ENCODE results near the gene MAGT1.

The MAGT1 gene

GRCh38 chrX:77820091-77820727 is 75.0 kb downstream of the MAGT1 start:
- Histone ChIP-seq H3K4me1 (ENCODE audit: control insufficient read depth, insufficient read depth, low read length) (peaks cover 2% of the 10 kb centered on the region), H3K9ac (ENCODE audit: low read depth, low read length) (no peak overlapping the region), H3K36me3 (ENCODE audit: control insufficient read depth, insufficient read depth, low read length) (no peaks in the 10 kb centered on the region), H3K4me3 (ENCODE audit: low read depth, low read length) (no peak overlapping the region), H3K9me3 (ENCODE audit: control insufficient read depth, insufficient read depth, low read length) (no peaks in the 10 kb centered on the region), H3K27me3 (ENCODE audit: control insufficient read depth, insufficient read depth, low read length) (no peaks in the 10 kb centered on the region)

GRCh38 chrX:77814210-77814609 is 81.0 kb downstream of the MAGT1 start:
- H3K4me3 ChIP-seq (ENCODE audit: low read depth, low read length): no peak overlapping the region
- H3K9ac ChIP-seq (ENCODE audit: low read depth, low read length): no peak overlapping the region
- no peaks in the 10 kb centered on the region for H3K4me1 ChIP-seq (ENCODE audit: control insufficient read depth, insufficient read depth, low read length)
- no peaks in the 10 kb centered on the region for H3K36me3 ChIP-seq (ENCODE audit: control insufficient read depth, insufficient read depth, low read length)
- H3K9me3 ChIP-seq (ENCODE audit: control insufficient read depth, insufficient read depth, low read length): no peaks in the 10 kb centered on the region
- no peaks in the 10 kb centered on the region for H3K27me3 ChIP-seq (ENCODE audit: control insufficient read depth, insufficient read depth, low read length)

- Histone ChIP-seq H3K36me3 (ENCODE audit: control insufficient read depth, insufficient read depth, low read length) (no peaks in the 10 kb centered on the region), H3K4me3 (ENCODE audit: low read depth, low read length) (no peak overlapping the region)
Observed at GRCh38 chrX:77802201-77802600, 93.0 kb downstream of the MAGT1 start.

GRCh38 chrX:77795124-77795523 is 100.1 kb downstream of the MAGT1 start:
- no peak overlapping the region for H3K9ac ChIP-seq (ENCODE audit: low read depth, low read length)
- no peaks in the 10 kb centered on the region for H3K27me3 ChIP-seq (ENCODE audit: control insufficient read depth, insufficient read depth, low read length)
- no peaks in the 10 kb centered on the region for H3K4me1 ChIP-seq (ENCODE audit: control insufficient read depth, insufficient read depth, low read length)
- H3K36me3 ChIP-seq (ENCODE audit: control insufficient read depth, insufficient read depth, low read length): no peaks in the 10 kb centered on the region
- H3K9me3 ChIP-seq (ENCODE audit: control insufficient read depth, insufficient read depth, low read length): no peaks in the 10 kb centered on the region
- no peak overlapping the region for H3K4me3 ChIP-seq (ENCODE audit: low read depth, low read length)

More at GRCh38 chrX:77802201-77802600, 93.0 kb downstream of the MAGT1 start:
- Histone ChIP-seq H3K4me1 (ENCODE audit: control insufficient read depth, insufficient read depth, low read length) (no peaks in the 10 kb centered on the region), H3K27me3 (ENCODE audit: control insufficient read depth, insufficient read depth, low read length) (no peaks in the 10 kb centered on the region), H3K9ac (ENCODE audit: low read depth, low read length) (no peak overlapping the region), H3K9me3 (ENCODE audit: control insufficient read depth, insufficient read depth, low read length) (no peaks in the 10 kb centered on the region)

- H3K27me3 ChIP-seq (ENCODE audit: control insufficient read depth, insufficient read depth, low read length): no peaks in the 10 kb centered on the region
- H3K9ac ChIP-seq (ENCODE audit: low read depth, low read length): no peak overlapping the region
- H3K9me3 ChIP-seq (ENCODE audit: control insufficient read depth, insufficient read depth, low read length): no peaks in the 10 kb centered on the region
- no peak overlapping the region for H3K4me3 ChIP-seq (ENCODE audit: low read depth, low read length)
- H3K36me3 ChIP-seq (ENCODE audit: control insufficient read depth, insufficient read depth, low read length): no peaks in the 10 kb centered on the region
- H3K4me1 ChIP-seq (ENCODE audit: control insufficient read depth, insufficient read depth, low read length): no peaks in the 10 kb centered on the region
Observed at GRCh38 chrX:77793946-77794345, 101.3 kb downstream of the MAGT1 start.

GRCh38 chrX:77788050-77788449 is 107.2 kb downstream of the MAGT1 start:
- Histone ChIP-seq H3K9ac (ENCODE audit: low read depth, low read length) (no peak overlapping the region), H3K4me3 (ENCODE audit: low read depth, low read length) (no peak overlapping the region)

GRCh38 chrX:77786365-77786680 is 108.9 kb downstream of the MAGT1 start:
- no peaks in the 10 kb centered on the region for H3K36me3 ChIP-seq (ENCODE audit: control insufficient read depth, insufficient read depth, low read length)
- no peak overlapping the region for H3K9ac ChIP-seq (ENCODE audit: low read depth, low read length)
- no peaks in the 10 kb centered on the region for H3K27me3 ChIP-seq (ENCODE audit: control insufficient read depth, insufficient read depth, low read length)
- peak overlapping the region; percentile 89 for H3K4me3 ChIP-seq (ENCODE audit: low read depth, low read length)
- no peaks in the 10 kb centered on the region for H3K9me3 ChIP-seq (ENCODE audit: control insufficient read depth, insufficient read depth, low read length)
- H3K4me1 ChIP-seq (ENCODE audit: control insufficient read depth, insufficient read depth, low read length): peaks cover 3% of the 10 kb centered on the region

More at GRCh38 chrX:77788050-77788449, 107.2 kb downstream of the MAGT1 start:
- Histone ChIP-seq H3K9me3 (ENCODE audit: control insufficient read depth, insufficient read depth, low read length) (no peaks in the 10 kb centered on the region), H3K4me1 (ENCODE audit: control insufficient read depth, insufficient read depth, low read length) (peaks cover 3% of the 10 kb centered on the region), H3K27me3 (ENCODE audit: control insufficient read depth, insufficient read depth, low read length) (no peaks in the 10 kb centered on the region), H3K36me3 (ENCODE audit: control insufficient read depth, insufficient read depth, low read length) (no peaks in the 10 kb centered on the region)

GRCh38 chrX:77785486-77786364 is 109.5 kb downstream of the MAGT1 start, which contains the start of gene ATRX:
TSS of gene ATRX (minus strand) at chrX:77786216. CDS start at chrX:77786001, 215 bp downstream.
- H3K9ac ChIP-seq (ENCODE audit: low read depth, low read length): peak within 1 kb of the TSS; percentile 81
- H3K9me3 ChIP-seq (ENCODE audit: control insufficient read depth, insufficient read depth, low read length): no peaks in the 10 kb centered on the region
- no peaks in the 10 kb centered on the region for H3K27me3 ChIP-seq (ENCODE audit: control insufficient read depth, insufficient read depth, low read length)
- H3K4me3 ChIP-seq (ENCODE audit: low read depth, low read length): peak within 1 kb of the TSS; percentile 89
- H3K36me3 ChIP-seq (ENCODE audit: control insufficient read depth, insufficient read depth, low read length): no peaks in the 10 kb centered on the region
- peaks cover 3% of the 10 kb centered on the region for H3K4me1 ChIP-seq (ENCODE audit: control insufficient read depth, insufficient read depth, low read length)

- Histone ChIP-seq H3K4me1 (ENCODE audit: control insufficient read depth, insufficient read depth, low read length) (peaks cover 5% of the 10 kb centered on the region), H3K9ac (ENCODE audit: low read depth, low read length) (no peak overlapping the region), H3K9me3 (ENCODE audit: control insufficient read depth, insufficient read depth, low read length) (no peaks in the 10 kb centered on the region), H3K36me3 (ENCODE audit: control insufficient read depth, insufficient read depth, low read length) (no peaks in the 10 kb centered on the region), H3K4me3 (ENCODE audit: low read depth, low read length) (no peak overlapping the region), H3K27me3 (ENCODE audit: control insufficient read depth, insufficient read depth, low read length) (no peaks in the 10 kb centered on the region)
Observed at GRCh38 chrX:77779695-77780094, 115.5 kb downstream of the MAGT1 start.

- Histone ChIP-seq H3K27me3 (ENCODE audit: control insufficient read depth, insufficient read depth, low read length) (no peaks in the 10 kb centered on the region), H3K4me3 (ENCODE audit: low read depth, low read length) (no peak overlapping the region), H3K9me3 (ENCODE audit: control insufficient read depth, insufficient read depth, low read length) (no peaks in the 10 kb centered on the region), H3K9ac (ENCODE audit: low read depth, low read length) (no peak overlapping the region), H3K4me1 (ENCODE audit: control insufficient read depth, insufficient read depth, low read length) (peaks cover 2% of the 10 kb centered on the region), H3K36me3 (ENCODE audit: control insufficient read depth, insufficient read depth, low read length) (no peaks in the 10 kb centered on the region)
Observed at GRCh38 chrX:77776659-77777058, 118.6 kb downstream of the MAGT1 start.
